Fibroblast of pulmonary artery (primary cell): ENCODE results near the gene DHFR.

Source experiments
- DNase-seq: peaks from one replicate; pipeline ENCODE4 v3.0.0-alpha.2; 2010; ENCODE audit warnings: low read depth
- H3K4me3 ChIP-seq: replicated peaks from 2 replicates; pipeline ENCODE4 v1.5.1; 2011; ENCODE audit warnings: low read depth, mild to moderate bottlenecking, control low read depth, low read length, moderate library complexity
- TF ChIP-seq, protein P1 (sequence below): IDR thresholded peaks from 2 replicates; pipeline ENCODE4 v1.5.1; 2011; ENCODE audit warnings: mild to moderate bottlenecking, control low read depth, low read length, inconsistent platforms; ENCODE audit errors: missing control alignments

The DHFR gene

GRCh38 chr5:80576383-80576782 lies 78.4 kb downstream of the DHFR start:
- H3K4me3 ChIP-seq = no peak overlapping the region
- DNase-seq = no peak
- TF ChIP-seq, protein P1, sequence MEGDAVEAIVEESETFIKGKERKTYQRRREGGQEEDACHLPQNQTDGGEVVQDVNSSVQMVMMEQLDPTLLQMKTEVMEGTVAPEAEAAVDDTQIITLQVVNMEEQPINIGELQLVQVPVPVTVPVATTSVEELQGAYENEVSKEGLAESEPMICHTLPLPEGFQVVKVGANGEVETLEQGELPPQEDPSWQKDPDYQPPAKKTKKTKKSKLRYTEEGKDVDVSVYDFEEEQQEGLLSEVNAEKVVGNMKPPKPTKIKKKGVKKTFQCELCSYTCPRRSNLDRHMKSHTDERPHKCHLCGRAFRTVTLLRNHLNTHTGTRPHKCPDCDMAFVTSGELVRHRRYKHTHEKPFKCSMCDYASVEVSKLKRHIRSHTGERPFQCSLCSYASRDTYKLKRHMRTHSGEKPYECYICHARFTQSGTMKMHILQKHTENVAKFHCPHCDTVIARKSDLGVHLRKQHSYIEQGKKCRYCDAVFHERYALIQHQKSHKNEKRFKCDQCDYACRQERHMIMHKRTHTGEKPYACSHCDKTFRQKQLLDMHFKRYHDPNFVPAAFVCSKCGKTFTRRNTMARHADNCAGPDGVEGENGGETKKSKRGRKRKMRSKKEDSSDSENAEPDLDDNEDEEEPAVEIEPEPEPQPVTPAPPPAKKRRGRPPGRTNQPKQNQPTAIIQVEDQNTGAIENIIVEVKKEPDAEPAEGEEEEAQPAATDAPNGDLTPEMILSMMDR = no peak
